Keratinocyte (primary cell): ENCODE measurements around the gene SSH2. TPM values are rescaled to one million over a fixed set of nuclear protein-coding genes. Genes with fewer than 3 reads are reported as not detected.
A peak's percentile ranks its signal among the peaks of the same experiment; 100 is the strongest.

Experiments
- DNase-seq: peaks from one replicate; pipeline ENCODE4 v3.0.0-alpha.2; 2011; ENCODE audit warnings: low read depth, missing footprints, low spot score
- FAIRE-seq: peaks from 2 replicates; lab custom pipeline; 2011; peaks lifted over from hg19 to GRCh38; lab: Jason Lieb, UNC
- H2AFZ ChIP-seq: 2 replicates; pipeline ENCODE4 v1.6.0; 2012; ENCODE audit warnings: low read length, control low read depth, inconsistent platforms; ENCODE audit not compliant: control insufficient read depth
- H3K27ac ChIP-seq: 2 replicates; pipeline ENCODE4 v1.5.1; 2011; ENCODE audit warnings: low read length; ENCODE audit not compliant: control insufficient read depth, insufficient read depth
- H3K27me3 ChIP-seq: 3 replicates; pipeline ENCODE4 v1.6.0; 2011; ENCODE audit warnings: low read length; ENCODE audit not compliant: control insufficient read depth, insufficient read depth; ENCODE audit errors: extremely low read depth
- H3K36me3 ChIP-seq, 2 experiments: 2 replicates in 1 of 2; 3 replicates in 1 of 2; pipeline ENCODE4 v1.5.1; 2011; ENCODE audit warnings: low read length in 2 of 2, mild to moderate bottlenecking in 1 of 2; ENCODE audit not compliant: control insufficient read depth in 2 of 2, insufficient read depth in 2 of 2; ENCODE audit errors: extremely low read depth in 1 of 2
- H3K4me1 ChIP-seq: 3 replicates; pipeline ENCODE4 v1.5.1; 2011; ENCODE audit warnings: low read length; ENCODE audit not compliant: control insufficient read depth, insufficient read depth; ENCODE audit errors: extremely low read depth
- H3K4me2 ChIP-seq: 3 replicates; pipeline ENCODE4 v1.6.0; 2011; ENCODE audit warnings: low read depth, low read length; ENCODE audit not compliant: control insufficient read depth, insufficient read depth; ENCODE audit errors: extremely low read depth
- H3K4me3 ChIP-seq, 3 experiments: fragments of 200-600 bp in 1 of 3; sonication (generic) in 1 of 3; 2 replicates in 2 of 3; 3 replicates in 1 of 3; pipeline ENCODE4 v1.5.1; 2011 to 2016; ENCODE audit warnings: low read length in 3 of 3, mild to moderate bottlenecking in 3 of 3, control low read depth in 2 of 3, inconsistent platforms in 1 of 3, low read depth in 1 of 3, mixed read lengths in 1 of 3, mixed run types in 1 of 3, moderate library complexity in 1 of 3; ENCODE audit not compliant: control insufficient read depth in 2 of 3, insufficient read depth in 2 of 3; ENCODE audit errors: extremely low read depth in 1 of 3
- H3K79me2 ChIP-seq: 2 replicates; pipeline ENCODE4 v1.6.0; 2012; ENCODE audit warnings: low read length; ENCODE audit not compliant: control insufficient read depth, insufficient read depth
- H3K9ac ChIP-seq: 3 replicates; pipeline ENCODE4 v1.6.0; 2011; ENCODE audit warnings: low read length; ENCODE audit not compliant: control insufficient read depth, insufficient read depth; ENCODE audit errors: extremely low read depth
- H3K9me1 ChIP-seq: 3 replicates; pipeline ENCODE4 v1.6.0; 2011; ENCODE audit warnings: low read length; ENCODE audit not compliant: control insufficient read depth, insufficient read depth; ENCODE audit errors: extremely low read depth
- H3K9me3 ChIP-seq: 2 replicates; pipeline ENCODE4 v1.5.1; 2012; ENCODE audit warnings: low read depth, low read length; ENCODE audit not compliant: control insufficient read depth
- H4K20me1 ChIP-seq: 3 replicates; pipeline ENCODE4 v1.6.0; 2011; ENCODE audit warnings: low read length; ENCODE audit not compliant: control insufficient read depth, insufficient read depth; ENCODE audit errors: extremely low read depth
- EZH2 ChIP-seq: IDR thresholded peaks from one replicate; pipeline ENCODE4 v1.6.1; 2012; ENCODE audit warnings: inconsistent platforms, mild to moderate bottlenecking, low read length, moderate library complexity
- dilution Hi-C: fragments of 300-500 bp; cut with MboI; formaldehyde crosslinking; loops from one replicate; pipeline ENCODE4 v1.7.0; 2020; ENCODE audit warnings: low sequenced_read_pairs; ENCODE audit not compliant: extremely low pct_ligation_motif_present
- polyA plus RNA-seq, 5 experiments: library from polyadenylated mRNA; depleted of rRNA in 3 of 5; stranded (reverse) in 3 of 5; stranded (forward) in 1 of 5; unstranded in 1 of 5; fragments of >200 nt; gene quantifications; 1 replicate in 1 of 5; 2 replicates in 3 of 5; 3 replicates in 1 of 5; pipeline versions ENCODE4 v1.2.1 to v1.2.3, GENCODE V29; 2011 to 2012; ENCODE audit warnings: missing spikeins in 2 of 5, low read depth in 1 of 5, low replicate concordance in 1 of 5
- TF ChIP-seq, protein P1 (sequence below), 3 experiments: IDR thresholded peaks in 1 of 3; conservative IDR thresholded peaks in 1 of 3; optimal IDR thresholded peaks in 1 of 3; 2 replicates in 2 of 3; 3 replicates in 1 of 3; pipeline versions ENCODE3 to v1.5.1; 2011; ENCODE audit warnings: low read length in 3 of 3, mild to moderate bottlenecking in 3 of 3, moderate library complexity in 2 of 3, control low read depth in 1 of 3, inconsistent platforms in 1 of 3; ENCODE audit not compliant: insufficient read depth in 2 of 3; ENCODE audit errors: extremely low read depth in 1 of 3

The SSH2 gene
- polyA plus RNA-seq, 1 donor (not counting 4 experiments of a cell fraction or from before 2014, with no cell fraction given), result 13.9 TPM

DNA sequence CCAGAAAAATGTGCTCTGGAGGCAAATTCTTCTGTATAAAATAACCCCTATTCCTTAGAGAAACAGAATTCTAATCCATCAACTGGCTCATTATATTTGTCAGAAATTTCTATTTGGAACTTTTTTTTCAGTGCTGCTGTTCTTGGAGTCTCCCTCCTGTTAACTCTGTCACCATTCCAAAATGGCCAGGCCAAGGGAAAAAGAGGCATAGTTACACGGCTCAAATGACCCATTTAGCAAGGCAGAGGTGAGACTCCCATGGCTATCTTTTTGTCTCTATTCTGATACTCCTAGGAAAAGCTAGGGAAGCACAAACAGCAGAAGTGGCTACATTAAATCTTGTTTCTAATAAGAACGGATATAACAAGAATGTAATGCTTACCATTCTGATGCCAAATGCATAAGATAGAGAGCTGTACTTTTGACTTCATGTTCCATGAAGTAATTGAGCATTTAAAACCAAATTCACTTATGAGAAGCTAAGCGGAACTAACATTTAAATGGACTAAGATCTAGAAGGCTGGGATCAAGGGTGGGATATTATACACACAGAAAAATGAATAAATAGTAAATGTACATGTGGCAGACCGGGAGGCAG, 242.9 kb downstream of the SSH2 start:
- Histone ChIP-seq H3K9me1 (no peaks in the 10 kb centered on the region), H3K27ac (no peak overlapping the region), H3K9ac (no peak overlapping the region), H2AFZ (no peak overlapping the region), H3K9me3 (no peaks in the 10 kb centered on the region), H3K27me3 (no peaks in the 10 kb centered on the region), H3K4me1 (peaks cover 11% of the 10 kb centered on the region), H3K4me2 (no peak overlapping the region), H4K20me1 (no peaks in the 10 kb centered on the region), H3K79me2 (no peaks in the 10 kb centered on the region), H3K4me3 (no peak overlapping the region), H3K36me3 (peaks cover 0 to 4% of the 10 kb centered on the region in 2 experiments)
- dilution Hi-C loops, result no loop called here
- no peak for DNase-seq
- no peak for FAIRE-seq
- TF ChIP-seq EZH2, result no peak
- TF ChIP-seq, protein P1, sequence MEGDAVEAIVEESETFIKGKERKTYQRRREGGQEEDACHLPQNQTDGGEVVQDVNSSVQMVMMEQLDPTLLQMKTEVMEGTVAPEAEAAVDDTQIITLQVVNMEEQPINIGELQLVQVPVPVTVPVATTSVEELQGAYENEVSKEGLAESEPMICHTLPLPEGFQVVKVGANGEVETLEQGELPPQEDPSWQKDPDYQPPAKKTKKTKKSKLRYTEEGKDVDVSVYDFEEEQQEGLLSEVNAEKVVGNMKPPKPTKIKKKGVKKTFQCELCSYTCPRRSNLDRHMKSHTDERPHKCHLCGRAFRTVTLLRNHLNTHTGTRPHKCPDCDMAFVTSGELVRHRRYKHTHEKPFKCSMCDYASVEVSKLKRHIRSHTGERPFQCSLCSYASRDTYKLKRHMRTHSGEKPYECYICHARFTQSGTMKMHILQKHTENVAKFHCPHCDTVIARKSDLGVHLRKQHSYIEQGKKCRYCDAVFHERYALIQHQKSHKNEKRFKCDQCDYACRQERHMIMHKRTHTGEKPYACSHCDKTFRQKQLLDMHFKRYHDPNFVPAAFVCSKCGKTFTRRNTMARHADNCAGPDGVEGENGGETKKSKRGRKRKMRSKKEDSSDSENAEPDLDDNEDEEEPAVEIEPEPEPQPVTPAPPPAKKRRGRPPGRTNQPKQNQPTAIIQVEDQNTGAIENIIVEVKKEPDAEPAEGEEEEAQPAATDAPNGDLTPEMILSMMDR (optimal IDR thresholded peaks at IDR 0.05 in 1 of 3, IDR thresholded peaks at IDR 0.05 in 1 of 3, conservative IDR thresholded peaks at IDR 0.05 in 1 of 3; ENCODE audit: extremely low read depth in 1 of 3, insufficient read depth in 2 of 3, low read length in 3 of 3), result no peak

GRCh38 chr17:29683481-29683880, 246.5 kb downstream of the SSH2 start:
- H3K27me3 ChIP-seq, result no peaks in the 10 kb centered on the region
- no peak overlapping the region for H2AFZ ChIP-seq
- FAIRE-seq, result no peak
- DNase-seq, result no peak
- H3K27ac ChIP-seq, result peak overlapping the region; percentile 47
- no peaks in the 10 kb centered on the region for H3K79me2 ChIP-seq
- H3K9ac ChIP-seq, result no peak overlapping the region
- H3K9me1 ChIP-seq, result no peaks in the 10 kb centered on the region
- TF ChIP-seq, protein P1 (optimal IDR thresholded peaks at IDR 0.05 in 1 of 3, IDR thresholded peaks at IDR 0.05 in 1 of 3, conservative IDR thresholded peaks at IDR 0.05 in 1 of 3; ENCODE audit: extremely low read depth in 1 of 3, insufficient read depth in 2 of 3, low read length in 3 of 3), result no peak
- no peak for TF ChIP-seq EZH2
- no peaks in the 10 kb centered on the region for H3K9me3 ChIP-seq
- dilution Hi-C loops, result no loop called here
- H3K36me3 ChIP-seq, result peaks cover 0 to 4% of the 10 kb centered on the region in 2 experiments
- no peaks in the 10 kb centered on the region for H4K20me1 ChIP-seq
- peaks cover 11% of the 10 kb centered on the region for H3K4me1 ChIP-seq
- H3K4me3 ChIP-seq, result no peak overlapping the region
- H3K4me2 ChIP-seq, result no peak overlapping the region
